Hematopoietic multipotent progenitor cell treated with erythropoietin and hydrocortisone succinate and interleukin-3 and kit ligand, for 4 days (in vitro differentiated cells): ENCODE results near the gene RXFP2.

Source experiments
- DNase-seq: peaks from one replicate; pipeline ENCODE4 v3.0.0-alpha.2; 2015

The RXFP2 gene

GRCh38 chr13:31739226-31739625 is at the start of gene RXFP2:
TSS of gene RXFP2 (plus strand) at chr13:31739526. CDS start at chr13:31739613, 87 bp downstream.
- DNase-seq: no peak

- no peak for DNase-seq
Observed at GRCh38 chr13:31697290-31697689, 42.0 kb upstream of the RXFP2 start.

- DNase-seq: peak; percentile 13
Observed at GRCh38 chr13:31699650-31700049, 39.7 kb upstream of the RXFP2 start.

- DNase-seq: no peak
Observed at GRCh38 chr13:31703780-31704179, 35.5 kb upstream of the RXFP2 start.

GRCh38 chr13:31706105-31706504 is 33.2 kb upstream of the RXFP2 start:
- DNase-seq: no peak

- DNase-seq: no peak
Observed at GRCh38 chr13:31717583-31717982, 21.7 kb upstream of the RXFP2 start.

GRCh38 chr13:31719214-31719613 is 20.1 kb upstream of the RXFP2 start:
- DNase-seq: no peak

GRCh38 chr13:31722673-31723072 is 16.7 kb upstream of the RXFP2 start:
- no peak for DNase-seq

- no peak for DNase-seq
Observed at GRCh38 chr13:31725841-31726240, 13.5 kb upstream of the RXFP2 start.

GRCh38 chr13:31731921-31732320 is 7.4 kb upstream of the RXFP2 start:
- DNase-seq: peak; percentile 16

- DNase-seq: no peak
Observed at GRCh38 chr13:31733066-31733465, 6.3 kb upstream of the RXFP2 start.

- no peak for DNase-seq
Observed at GRCh38 chr13:31733647-31734046, 5.7 kb upstream of the RXFP2 start.

- peak; percentile 84 for DNase-seq
Observed at GRCh38 chr13:31742097-31742734, 2.9 kb downstream of the RXFP2 start.

GRCh38 chr13:31747291-31747690 is 8.0 kb downstream of the RXFP2 start:
- no peak for DNase-seq

GRCh38 chr13:31747966-31748365 is 8.6 kb downstream of the RXFP2 start:
- no peak for DNase-seq

GRCh38 chr13:31749929-31750328 is 10.6 kb downstream of the RXFP2 start:
- no peak for DNase-seq

GRCh38 chr13:31755211-31755610 is 15.9 kb downstream of the RXFP2 start:
- no peak for DNase-seq

GRCh38 chr13:31755803-31756212 is 16.5 kb downstream of the RXFP2 start:
- no peak for DNase-seq

GRCh38 chr13:31756346-31756745 is 17.0 kb downstream of the RXFP2 start:
- DNase-seq: no peak

GRCh38 chr13:31761951-31762350 is 22.6 kb downstream of the RXFP2 start:
- DNase-seq: no peak

GRCh38 chr13:31764556-31764955 is 25.2 kb downstream of the RXFP2 start:
- DNase-seq: no peak

GRCh38 chr13:31765138-31765785 is 25.9 kb downstream of the RXFP2 start:
- no peak for DNase-seq

- no peak for DNase-seq
Observed at GRCh38 chr13:31767175-31767900, 28.0 kb downstream of the RXFP2 start.

- no peak for DNase-seq
Observed at GRCh38 chr13:31768351-31768750, 29.0 kb downstream of the RXFP2 start.
